SK-N-SH (cell line): ENCODE data around the gene VENTX. TPM values are rescaled to one million over a fixed set of nuclear protein-coding genes. Genes with fewer than 3 reads are reported as not detected.

Experiments used
- CTCF ChIA-PET: fragments of 300-600, 350-600 bp; formaldehyde crosslinking; extraction: SDS; loops from one replicate; lab custom pipeline; 2021; lab: Yijun Ruan, JAX
- POLR2A ChIA-PET: fragments of 350-600 bp; sonication (Branson Sonifier 250); formaldehyde crosslinking; extraction: SDS; loops from one replicate; lab custom pipeline; 2020; ENCODE audit warnings: antibody characterized with exemption, inconsistent platforms; lab: Yijun Ruan, JAX
- DNase-seq: peaks from one replicate; pipeline ENCODE4 v3.0.0; 2012
- H2AFZ ChIP-seq: fragments of 200-600 bp; sonication (generic); 2 replicates; pipeline ENCODE4 v1.8.1; 2016; ENCODE audit warnings: antibody characterized with exemption, mild to moderate bottlenecking, low read depth
- H3F3A ChIP-seq: fragments of 200-600 bp; sonication (generic); replicated peaks from 2 replicates; pipeline ENCODE3; 2016; ENCODE audit warnings: antibody characterized with exemption, mild to moderate bottlenecking; ENCODE audit not compliant: insufficient read depth
- H3K27ac ChIP-seq, 2 experiments: fragments of 200-500 bp in 1 of 2; fragments of 200-600 bp in 1 of 2; sonication (Bioruptor generic) in 1 of 2; sonication (generic), shearing (Covaris generic) in 1 of 2; 2 replicates each; pipeline versions ENCODE4 v1.5.1 to v1.6.1; 2014 to 2016; ENCODE audit warnings: low read depth in 2 of 2, inconsistent platforms in 1 of 2, low read length in 1 of 2, mild to moderate bottlenecking in 1 of 2, mixed read lengths in 1 of 2
- H3K27me3 ChIP-seq: fragments of 200-600 bp; sonication (generic), shearing (Covaris generic); 2 replicates; pipeline ENCODE4 v1.6.1; 2016; ENCODE audit warnings: mixed run types; ENCODE audit not compliant: insufficient read depth
- H3K36me3 ChIP-seq, 2 experiments: fragments of 200-500 bp in 1 of 2; fragments of 200-600 bp in 1 of 2; sonication (Bioruptor generic) in 1 of 2; sonication (generic) in 1 of 2; replicated peaks in 1 of 2; 2 replicates each; pipeline versions ENCODE3 to v1.5.1; 2014 to 2016; ENCODE audit warnings: low read length in 1 of 2, mild to moderate bottlenecking in 1 of 2; ENCODE audit not compliant: insufficient read depth in 2 of 2, control insufficient read depth in 1 of 2
- H3K4me1 ChIP-seq, 2 experiments: fragments of 200-500 bp in 1 of 2; fragments of 200-600 bp in 1 of 2; sonication (Bioruptor generic) in 1 of 2; sonication (generic), shearing (Covaris generic) in 1 of 2; 2 replicates each; pipeline versions ENCODE4 v1.5.1 to v1.6.1; 2014 to 2016; ENCODE audit warnings: low read depth in 1 of 2, low read length in 1 of 2, mixed run types in 1 of 2; ENCODE audit not compliant: insufficient read depth in 2 of 2, control insufficient read depth in 1 of 2
- H3K4me2 ChIP-seq: fragments of 200-600 bp; sonication (generic), shearing (Covaris generic); 2 replicates; pipeline ENCODE4 v1.6.1; 2017; ENCODE audit warnings: mixed run types
- H3K4me3 ChIP-seq, 2 experiments: fragments of 200-500 bp in 1 of 2; fragments of 200-600 bp in 1 of 2; sonication (Bioruptor generic) in 1 of 2; sonication (generic), shearing (Covaris generic) in 1 of 2; 2 replicates each; pipeline versions ENCODE4 v1.5.1 to v1.8.1; 2014 to 2016; ENCODE audit warnings: low read depth in 2 of 2, inconsistent platforms in 1 of 2, low read length in 1 of 2, mild to moderate bottlenecking in 1 of 2, mixed read lengths in 1 of 2, moderate library complexity in 1 of 2
- H3K79me2 ChIP-seq: fragments of 200-600 bp; sonication (generic); 2 replicates; pipeline ENCODE4 v1.8.1; 2017; ENCODE audit warnings: mild to moderate bottlenecking; ENCODE audit not compliant: insufficient read depth
- H3K9ac ChIP-seq: fragments of 200-600 bp; sonication (generic); 2 replicates; pipeline ENCODE4 v1.6.1; 2017; ENCODE audit warnings: mixed run types
- H3K9me2 ChIP-seq: fragments of 200-600 bp; sonication (generic); 2 replicates; pipeline ENCODE4 v1.6.1; 2017; ENCODE audit warnings: mixed run types
- H3K9me3 ChIP-seq: fragments of 200-600 bp; sonication (generic); 2 replicates; pipeline ENCODE4 v1.6.1; 2017; ENCODE audit warnings: mixed run types, mild to moderate bottlenecking, moderate library complexity
- H4K20me1 ChIP-seq: fragments of 200-600 bp; sonication (generic); 2 replicates; pipeline ENCODE4 v1.6.1; 2017; ENCODE audit warnings: mild to moderate bottlenecking, mixed run types; ENCODE audit not compliant: insufficient read depth
- CHD2 ChIP-seq: fragments of 150-350 bp; IDR thresholded peaks from 2 replicates; pipeline ENCODE4 v1.6.1; 2018; ENCODE audit warnings: low read length; ENCODE audit not compliant: partially characterized antibody
- ELF1 ChIP-seq: IDR thresholded peaks from 2 replicates; pipeline ENCODE4 v1.4.0; 2012
- EP300 ChIP-seq, 2 experiments: IDR thresholded peaks; 2 replicates each; pipeline versions ENCODE4 v1.4.0 to v1.6.1; 2012; ENCODE audit warnings: borderline replicate concordance in 1 of 2, low read depth in 1 of 2, low read length in 1 of 2
- EZH2phosphoT487 ChIP-seq: fragments of 200-600 bp; sonication (generic); IDR thresholded peaks from 2 replicates; pipeline ENCODE4 v1.6.1; 2017; ENCODE audit warnings: low read depth, mixed run types, mild to moderate bottlenecking, antibody characterized with exemption, moderate library complexity, borderline replicate concordance
- FOSL2 ChIP-seq: IDR thresholded peaks from 2 replicates; pipeline ENCODE4 v1.4.0; 2012; ENCODE audit warnings: low read depth, mild to moderate bottlenecking, moderate library complexity, borderline replicate concordance
- FOXJ3 ChIP-seq: sonication (generic); formaldehyde crosslinking; IDR thresholded peaks from 2 replicates; pipeline ENCODE4 v1.5.1; 2020; ENCODE audit warnings: mild to moderate bottlenecking, missing genetic modification reagents
- FOXM1 ChIP-seq: IDR thresholded peaks from 2 replicates; pipeline ENCODE4 v1.4.0; 2012; ENCODE audit warnings: low read depth, mild to moderate bottlenecking
- GABPA ChIP-seq: IDR thresholded peaks from 2 replicates; pipeline ENCODE4 v1.4.0; 2012; ENCODE audit warnings: low read depth, mild to moderate bottlenecking
- JUND ChIP-seq: IDR thresholded peaks from 2 replicates; pipeline ENCODE4 v1.4.0; 2012
- MEF2A ChIP-seq: IDR thresholded peaks from 2 replicates; pipeline ENCODE4 v1.4.0; 2012; ENCODE audit warnings: low read depth, borderline replicate concordance
- MXI1 ChIP-seq: IDR thresholded peaks from 2 replicates; pipeline ENCODE4 v1.6.1; 2012; ENCODE audit warnings: mild to moderate bottlenecking, low read depth, low read length, improper control_type of control experiment
- POLR2AphosphoS5 ChIP-seq: IDR thresholded peaks from 2 replicates; pipeline ENCODE4 v1.6.1; 2012; ENCODE audit warnings: low read depth, low read length
- RAD21 ChIP-seq: IDR thresholded peaks from 2 replicates; pipeline ENCODE4 v1.6.1; 2012; ENCODE audit warnings: mild to moderate bottlenecking, low read length
- RCOR1 ChIP-seq: fragments of 150-350 bp; IDR thresholded peaks from 2 replicates; pipeline ENCODE4 v1.6.1; 2017; ENCODE audit warnings: antibody characterized with exemption, low read length
- RFX5 ChIP-seq: IDR thresholded peaks from 2 replicates; pipeline ENCODE4 v1.6.1; 2012; ENCODE audit warnings: mild to moderate bottlenecking, improper control_type of control experiment, low read length
- SMC3 ChIP-seq: IDR thresholded peaks from 2 replicates; pipeline ENCODE4 v1.6.1; 2012; ENCODE audit warnings: low read depth, low read length, improper control_type of control experiment
- TEAD4 ChIP-seq: IDR thresholded peaks from 2 replicates; pipeline ENCODE4 v1.4.0; 2012; ENCODE audit warnings: mild to moderate bottlenecking, borderline replicate concordance; ENCODE audit not compliant: insufficient read depth
- WGBS: methylation state at CpG from one replicate; pipeline ENCODE4 v1.1.6; 2017; ENCODE audit warnings: low lambda C conversion rate; 5-methylcytosine and 5-hydroxymethylcytosine counted together
- polyA plus RNA-seq, 3 experiments: library from polyadenylated mRNA; depleted of rRNA; stranded (reverse); fragments of >200 nt; gene quantifications; 2 replicates each; pipeline ENCODE4 v1.2.3, GENCODE V29; 2012
- TF ChIP-seq, protein P1 (sequence below): fragments of 150-350 bp; IDR thresholded peaks from 2 replicates; pipeline ENCODE4 v1.6.1; 2017; ENCODE audit warnings: antibody characterized with exemption, low read length, low read depth, borderline replicate concordance
- TF ChIP-seq, protein P2 (sequence below): fragments of 150-350 bp; IDR thresholded peaks from 2 replicates; pipeline ENCODE4 v1.6.1; 2016; ENCODE audit warnings: mild to moderate bottlenecking, low read depth, low read length
- TF ChIP-seq, protein P3 (sequence below): IDR thresholded peaks from 2 replicates; pipeline ENCODE4; 2012

The VENTX gene
- polyA plus RNA-seq, 1 of the 3 experiments (the other 2 are of a cell fraction): not detected

DNA sequence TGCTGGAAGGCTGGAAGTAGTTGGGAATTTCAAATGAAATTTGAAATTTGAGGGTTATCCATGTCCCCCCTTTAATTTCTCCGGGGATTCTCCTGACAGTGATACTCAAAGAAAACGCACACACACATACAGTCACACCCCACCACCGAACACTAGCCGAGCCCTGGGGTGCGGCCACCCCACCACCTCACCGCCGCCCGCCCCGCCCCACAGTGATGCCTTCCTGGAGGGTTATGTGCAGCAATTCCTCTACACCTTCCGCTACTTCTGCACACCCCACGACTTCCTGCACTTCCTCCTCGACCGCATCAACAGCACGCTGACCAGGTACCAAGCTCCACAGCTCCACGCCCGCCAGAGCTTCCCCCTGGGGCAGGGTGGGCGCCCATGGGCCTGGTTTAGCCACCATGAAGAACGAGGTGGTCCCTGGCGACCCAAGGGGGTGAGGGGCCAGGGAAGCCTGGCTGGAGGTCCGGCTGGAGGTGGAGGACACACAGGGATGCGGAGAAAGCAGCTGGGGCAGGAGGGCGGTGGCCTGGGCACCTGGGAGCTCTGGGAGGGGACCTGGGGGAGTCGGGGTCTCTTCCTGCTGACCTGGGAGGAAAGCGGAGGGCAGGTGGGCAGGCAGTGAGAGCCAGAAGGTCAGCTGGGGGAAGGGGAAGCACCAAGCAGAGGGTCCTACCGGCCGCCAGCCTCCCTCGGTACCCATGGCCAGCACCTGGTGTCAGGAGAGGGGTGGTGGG, 27.1 kb upstream of the VENTX start:
- no peaks in the 10 kb centered on the region for H3K9me2 ChIP-seq
- POLR2A ChIA-PET: interaction anchor here (0.6 kb wide), 1 partner anchor 14 kb away, joined by 3 read pairs; no protein-coding TSS in a partner anchor

DNA sequence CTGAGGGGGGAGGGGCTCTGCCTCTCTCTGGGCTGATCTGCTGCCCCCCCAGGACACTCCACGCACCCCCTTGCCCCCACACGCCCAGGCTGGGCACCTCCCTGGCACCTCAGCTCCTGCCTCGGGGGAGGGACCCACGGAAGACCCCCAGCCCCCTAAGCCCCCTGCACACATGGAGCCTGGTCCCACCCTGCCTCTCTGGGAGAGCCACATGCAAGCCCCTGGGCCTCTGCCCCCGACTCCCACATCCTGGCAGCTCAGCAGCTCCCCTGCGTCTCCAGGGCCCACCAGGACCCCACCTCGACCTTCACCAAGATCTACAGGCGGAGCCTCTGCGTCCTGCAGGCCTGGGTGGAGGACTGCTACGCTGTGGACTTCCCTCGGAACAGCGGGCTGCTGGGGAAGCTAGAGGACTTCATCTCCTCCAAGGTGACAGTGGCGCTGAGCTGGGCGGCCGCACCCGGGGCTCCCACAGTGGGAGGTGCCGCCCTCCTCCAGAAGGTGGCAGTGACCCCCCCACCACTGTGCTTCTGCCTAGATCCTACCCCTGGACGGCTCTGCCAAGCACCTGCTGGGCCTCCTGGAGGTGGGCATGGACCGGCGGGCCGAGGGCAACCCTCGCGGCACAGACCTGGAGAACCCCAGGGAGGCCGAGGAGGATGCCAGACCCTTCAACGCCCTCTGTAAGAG, 26.4 kb upstream of the VENTX start:
- H3K4me2 ChIP-seq: no peak overlapping the region
- H3K79me2 ChIP-seq: no peaks in the 10 kb centered on the region
- H3K4me3 ChIP-seq: no peak overlapping the region
- H4K20me1 ChIP-seq: no peaks in the 10 kb centered on the region
- H3K9ac ChIP-seq: no peak overlapping the region
- H3F3A ChIP-seq: no peaks in the 10 kb centered on the region
- 50% methylated on average over 2 of the region's 25 CpGs for WGBS
- DNase-seq: no peak
- TF ChIP-seq SMC3 (no peak), EZH2phosphoT487 (no peak), RCOR1 (no peak), TEAD4 (no peak), FOSL2 (no peak), CHD2 (no peak), RAD21 (no peak), GABPA (no peak), RFX5 (no peak), MXI1 (no peak), POLR2AphosphoS5 (no peak)
- TF ChIP-seq, protein P1, sequence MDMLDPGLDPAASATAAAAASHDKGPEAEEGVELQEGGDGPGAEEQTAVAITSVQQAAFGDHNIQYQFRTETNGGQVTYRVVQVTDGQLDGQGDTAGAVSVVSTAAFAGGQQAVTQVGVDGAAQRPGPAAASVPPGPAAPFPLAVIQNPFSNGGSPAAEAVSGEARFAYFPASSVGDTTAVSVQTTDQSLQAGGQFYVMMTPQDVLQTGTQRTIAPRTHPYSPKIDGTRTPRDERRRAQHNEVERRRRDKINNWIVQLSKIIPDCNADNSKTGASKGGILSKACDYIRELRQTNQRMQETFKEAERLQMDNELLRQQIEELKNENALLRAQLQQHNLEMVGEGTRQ: no peak
- TF ChIP-seq, protein P2, sequence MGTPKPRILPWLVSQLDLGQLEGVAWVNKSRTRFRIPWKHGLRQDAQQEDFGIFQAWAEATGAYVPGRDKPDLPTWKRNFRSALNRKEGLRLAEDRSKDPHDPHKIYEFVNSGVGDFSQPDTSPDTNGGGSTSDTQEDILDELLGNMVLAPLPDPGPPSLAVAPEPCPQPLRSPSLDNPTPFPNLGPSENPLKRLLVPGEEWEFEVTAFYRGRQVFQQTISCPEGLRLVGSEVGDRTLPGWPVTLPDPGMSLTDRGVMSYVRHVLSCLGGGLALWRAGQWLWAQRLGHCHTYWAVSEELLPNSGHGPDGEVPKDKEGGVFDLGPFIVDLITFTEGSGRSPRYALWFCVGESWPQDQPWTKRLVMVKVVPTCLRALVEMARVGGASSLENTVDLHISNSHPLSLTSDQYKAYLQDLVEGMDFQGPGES: no peak
- no peak overlapping the region for H2AFZ ChIP-seq
- H3K27me3 ChIP-seq: peaks cover 24% of the 10 kb centered on the region
- no peaks in the 10 kb centered on the region for H3K9me2 ChIP-seq
- ChIA-PET POLR2A (interaction anchor here (0.6 kb wide), 1 partner anchor 14 kb away, joined by 3 read pairs; no protein-coding TSS in a partner anchor), CTCF (interaction anchor here (0.6 kb wide), 1 partner anchor 14 kb away, joined by 3 read pairs; no protein-coding TSS in a partner anchor)
- H3K36me3 ChIP-seq: no peaks in the 10 kb centered on the region
- H3K27ac ChIP-seq: no peak overlapping the region
- H3K4me1 ChIP-seq: no peaks in the 10 kb centered on the region
- no peaks in the 10 kb centered on the region for H3K9me3 ChIP-seq

More for the DNA sequence above, 27.1 kb upstream of the VENTX start:
- H3K9ac ChIP-seq: no peak overlapping the region
- no peak overlapping the region for H2AFZ ChIP-seq
- no peaks in the 10 kb centered on the region for H3K79me2 ChIP-seq
- no peaks in the 10 kb centered on the region for H4K20me1 ChIP-seq
- no peak overlapping the region for H3K4me3 ChIP-seq
- H3K9me3 ChIP-seq: no peaks in the 10 kb centered on the region
- no peaks in the 10 kb centered on the region for H3K4me1 ChIP-seq
- CTCF ChIA-PET: interaction anchor here (0.6 kb wide), 1 partner anchor 13 kb away, joined by 3 read pairs; no protein-coding TSS in a partner anchor
- H3K27me3 ChIP-seq: peaks cover 20% of the 10 kb centered on the region
- TF ChIP-seq JUND: no peak
- TF ChIP-seq, protein P3, sequence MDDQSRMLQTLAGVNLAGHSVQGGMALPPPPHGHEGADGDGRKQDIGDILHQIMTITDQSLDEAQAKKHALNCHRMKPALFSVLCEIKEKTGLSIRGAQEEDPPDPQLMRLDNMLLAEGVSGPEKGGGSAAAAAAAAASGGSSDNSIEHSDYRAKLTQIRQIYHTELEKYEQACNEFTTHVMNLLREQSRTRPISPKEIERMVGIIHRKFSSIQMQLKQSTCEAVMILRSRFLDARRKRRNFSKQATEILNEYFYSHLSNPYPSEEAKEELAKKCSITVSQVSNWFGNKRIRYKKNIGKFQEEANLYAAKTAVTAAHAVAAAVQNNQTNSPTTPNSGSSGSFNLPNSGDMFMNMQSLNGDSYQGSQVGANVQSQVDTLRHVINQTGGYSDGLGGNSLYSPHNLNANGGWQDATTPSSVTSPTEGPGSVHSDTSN: no peak
- no peak for TF ChIP-seq EP300 (IDR thresholded peaks at IDR 0.05; ENCODE audit: borderline replicate concordance in 1 of 2, low read depth in 1 of 2, low read length in 1 of 2)
- TF ChIP-seq RFX5: no peak
- no peak for TF ChIP-seq MEF2A
- no peak for TF ChIP-seq ELF1
- TF ChIP-seq, protein P2: no peak
- TF ChIP-seq MXI1: no peak
- no peak for TF ChIP-seq POLR2AphosphoS5
- no peak for TF ChIP-seq FOXM1
- TF ChIP-seq SMC3: no peak
- no peak for TF ChIP-seq FOXJ3 (CRISPR knock-in tag)
- no peak for TF ChIP-seq GABPA
- no peak overlapping the region for H3K4me2 ChIP-seq
- H3K27ac ChIP-seq: no peak overlapping the region
- no peak for DNase-seq
- H3F3A ChIP-seq: no peaks in the 10 kb centered on the region
- no peaks in the 10 kb centered on the region for H3K36me3 ChIP-seq
- 43% methylated on average over 24 of the region's 27 CpGs for WGBS
